Chondrocyte (in vitro differentiated cells): ENCODE measurements around the gene SMAD2. TPM values are rescaled to one million over a fixed set of nuclear protein-coding genes. Genes with fewer than 3 reads are reported as not detected.

Experiments
- DNase-seq: peaks from one replicate; pipeline ENCODE4 v3.0.0; 2021; ENCODE audit warnings: mixed read lengths, low spot score
- H3K27ac Mint-ChIP-seq: one replicate; pipeline ENCODE4 v1.8.0; 2021; ENCODE audit warnings: mild to moderate bottlenecking, moderate library complexity, mixed read lengths; ENCODE audit not compliant: unreplicated experiment
- H3K27me3 Mint-ChIP-seq: 2 replicates; pipeline ENCODE4 v1.8.0; 2021; ENCODE audit warnings: low read depth, mixed read lengths
- H3K36me3 Mint-ChIP-seq: 2 replicates; pipeline ENCODE4 v1.8.0; 2021; ENCODE audit warnings: low read depth, mixed read lengths
- H3K4me1 Mint-ChIP-seq: 2 replicates; pipeline ENCODE4 v1.8.0; 2021; ENCODE audit warnings: low read depth, mild to moderate bottlenecking, mixed read lengths
- H3K4me3 Mint-ChIP-seq: one replicate; pipeline ENCODE4 v1.8.0; 2021; ENCODE audit warnings: mild to moderate bottlenecking, moderate library complexity, mixed read lengths; ENCODE audit not compliant: unreplicated experiment
- H3K9me3 Mint-ChIP-seq: 2 replicates; pipeline ENCODE4 v1.8.0; 2021; ENCODE audit warnings: low read depth, mixed read lengths
- CTCF ChIP-seq: fragments of 200-600 bp; sonication (generic); IDR thresholded peaks from 2 replicates; pipeline ENCODE4 v1.5.0; 2021; ENCODE audit warnings: antibody characterized with exemption, mild to moderate bottlenecking, moderate library complexity
- total RNA-seq: library from RNA; stranded (reverse); gene quantifications from 3 replicates; pipeline ENCODE4 v1.2.1, GENCODE V29; 2021

Gene SMAD2
- total RNA-seq, 1 donor from 2014 or later = 151 TPM

GRCh38 chr18:47793609-47794008 is 136.8 kb downstream of the SMAD2 start:
- no peaks in the 10 kb centered on the region for H3K36me3 Mint-ChIP-seq
- no peak for TF ChIP-seq CTCF
- H3K9me3 Mint-ChIP-seq = no peaks in the 10 kb centered on the region
- peaks cover 10% of the 10 kb centered on the region for H3K27me3 Mint-ChIP-seq
- peaks cover 14% of the 10 kb centered on the region for H3K4me1 Mint-ChIP-seq
- DNase-seq = no peak
- H3K4me3 Mint-ChIP-seq = no peak overlapping the region
- H3K27ac Mint-ChIP-seq = no peak overlapping the region

- DNase-seq = no peak
- peaks cover 14% of the 10 kb centered on the region for H3K4me1 Mint-ChIP-seq
- no peak overlapping the region for H3K27ac Mint-ChIP-seq
- no peak for TF ChIP-seq CTCF
- no peaks in the 10 kb centered on the region for H3K36me3 Mint-ChIP-seq
- peaks cover 9% of the 10 kb centered on the region for H3K9me3 Mint-ChIP-seq
- H3K27me3 Mint-ChIP-seq = peaks cover 10% of the 10 kb centered on the region
- H3K4me3 Mint-ChIP-seq = no peak overlapping the region
Observed at GRCh38 chr18:47791461-47791985, 138.9 kb downstream of the SMAD2 start.

- Mint-ChIP-seq H3K9me3 (peaks cover 15% of the 10 kb centered on the region), H3K27ac (no peak overlapping the region), H3K4me1 (peaks cover 5% of the 10 kb centered on the region), H3K4me3 (no peak overlapping the region), H3K27me3 (peaks cover 10% of the 10 kb centered on the region), H3K36me3 (no peaks in the 10 kb centered on the region)
- DNase-seq = no peak
- no peak for TF ChIP-seq CTCF
Observed at GRCh38 chr18:47790036-47790435, 140.4 kb downstream of the SMAD2 start.

GRCh38 chr18:47788621-47789020 is 141.8 kb downstream of the SMAD2 start:
- Mint-ChIP-seq H3K27me3 (peaks cover 6% of the 10 kb centered on the region), H3K27ac (no peak overlapping the region)

GRCh38 chr18:47781561-47781960 is 148.9 kb downstream of the SMAD2 start:
- TF ChIP-seq CTCF = no peak

More at GRCh38 chr18:47788621-47789020, 141.8 kb downstream of the SMAD2 start:
- Mint-ChIP-seq H3K36me3 (peaks cover 3% of the 10 kb centered on the region), H3K4me3 (no peak overlapping the region), H3K9me3 (peaks cover 23% of the 10 kb centered on the region), H3K4me1 (no peaks in the 10 kb centered on the region)
- no peak for DNase-seq
- TF ChIP-seq CTCF = no peak

More at GRCh38 chr18:47781561-47781960, 148.9 kb downstream of the SMAD2 start:
- Mint-ChIP-seq H3K4me1 (peaks cover 7% of the 10 kb centered on the region), H3K27ac (peak overlapping the region; percentile 55), H3K27me3 (peaks cover 7% of the 10 kb centered on the region), H3K36me3 (peaks cover 3% of the 10 kb centered on the region), H3K4me3 (no peak overlapping the region), H3K9me3 (peaks cover 19% of the 10 kb centered on the region)
- DNase-seq = no peak
